ENCODE results near the gene SPTBN4.

- TF ChIP-seq, protein P1, sequence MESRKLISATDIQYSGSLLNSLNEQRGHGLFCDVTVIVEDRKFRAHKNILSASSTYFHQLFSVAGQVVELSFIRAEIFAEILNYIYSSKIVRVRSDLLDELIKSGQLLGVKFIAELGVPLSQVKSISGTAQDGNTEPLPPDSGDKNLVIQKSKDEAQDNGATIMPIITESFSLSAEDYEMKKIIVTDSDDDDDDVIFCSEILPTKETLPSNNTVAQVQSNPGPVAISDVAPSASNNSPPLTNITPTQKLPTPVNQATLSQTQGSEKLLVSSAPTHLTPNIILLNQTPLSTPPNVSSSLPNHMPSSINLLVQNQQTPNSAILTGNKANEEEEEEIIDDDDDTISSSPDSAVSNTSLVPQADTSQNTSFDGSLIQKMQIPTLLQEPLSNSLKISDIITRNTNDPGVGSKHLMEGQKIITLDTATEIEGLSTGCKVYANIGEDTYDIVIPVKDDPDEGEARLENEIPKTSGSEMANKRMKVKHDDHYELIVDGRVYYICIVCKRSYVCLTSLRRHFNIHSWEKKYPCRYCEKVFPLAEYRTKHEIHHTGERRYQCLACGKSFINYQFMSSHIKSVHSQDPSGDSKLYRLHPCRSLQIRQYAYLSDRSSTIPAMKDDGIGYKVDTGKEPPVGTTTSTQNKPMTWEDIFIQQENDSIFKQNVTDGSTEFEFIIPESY (IDR thresholded peaks at IDR 0.05), result no peak
- TF ChIP-seq EP300 (IDR thresholded peaks at IDR 0.05; ENCODE audit: borderline replicate concordance in 1 of 2, control insufficient read depth in 1 of 2, low read depth in 2 of 2, low read length in 2 of 2) (no peak), TCF12 (IDR thresholded peaks at IDR 0.05; ENCODE audit: low read depth, low read length) (no peak)
Measured at GRCh38 chr19:40616178-40616577, 149.4 kb downstream of the SPTBN4 start.
